CD14-positive monocyte (primary cell): ENCODE measurements around the gene NUP155. TPM values are rescaled to one million over a fixed set of nuclear protein-coding genes. Genes with fewer than 3 reads are reported as not detected.
A peak's percentile ranks its signal among the peaks of the same experiment; 100 is the strongest.

ENCODE experiments used
- DNase-seq, 3 donors: peaks; one replicate each; pipeline ENCODE4 v3.0.0-alpha.2; 2011 to 2022
- H2AFZ ChIP-seq: 2 replicates; pipeline ENCODE4 v1.6.0; 2012; ENCODE audit warnings: mild to moderate bottlenecking, low read depth, low read length, inconsistent platforms; ENCODE audit not compliant: insufficient read depth, poor library complexity, severe bottlenecking
- H3K27ac ChIP-seq, 2 donors: 1 replicate in 1 of 2; 2 replicates in 1 of 2; pipeline ENCODE4 v1.5.1; 2012 to 2013; ENCODE audit warnings: low read length in 2 of 2, control low read depth in 1 of 2, inconsistent platforms in 1 of 2, low read depth in 1 of 2, mild to moderate bottlenecking in 1 of 2
- H3K27me3 ChIP-seq, 2 donors: one replicate each; pipeline versions ENCODE4 v1.6.0 to v1.6.1; 2011 to 2013; ENCODE audit warnings: low read length in 2 of 2; ENCODE audit not compliant: control insufficient read depth in 2 of 2, insufficient read depth in 2 of 2
- H3K36me3 ChIP-seq, 2 donors: replicated peaks in 1 of 2; 1 replicate in 1 of 2; 2 replicates in 1 of 2; pipeline versions ENCODE4 v1.5.1 to v1.6.1; 2012 to 2013; ENCODE audit warnings: low read length in 2 of 2, control low read depth in 1 of 2, inconsistent platforms in 1 of 2, mild to moderate bottlenecking in 1 of 2; ENCODE audit not compliant: insufficient read depth in 2 of 2, control insufficient read depth in 1 of 2
- H3K4me1 ChIP-seq, 2 donors: 1 replicate in 1 of 2; 2 replicates in 1 of 2; pipeline versions ENCODE4 v1.5.1 to v1.6.1; 2012 to 2013; ENCODE audit warnings: low read length in 2 of 2, control low read depth in 1 of 2, inconsistent platforms in 1 of 2, mild to moderate bottlenecking in 1 of 2, moderate library complexity in 1 of 2; ENCODE audit not compliant: insufficient read depth in 2 of 2, control insufficient read depth in 1 of 2
- H3K4me2 ChIP-seq: replicated peaks from 2 replicates; pipeline ENCODE3; 2012; ENCODE audit warnings: low read length, moderate library complexity, mild to moderate bottlenecking; ENCODE audit not compliant: poor library complexity, severe bottlenecking; ENCODE audit errors: extremely low read depth
- H3K4me3 ChIP-seq, 3 experiments: fragments of 200-600 bp in 1 of 3; sonication (generic) in 1 of 3; replicated peaks in 1 of 3; 1 replicate in 2 of 3; 2 replicates in 1 of 3; pipeline ENCODE4 v1.5.1; 2011 to 2013; ENCODE audit warnings: low read length in 3 of 3, mild to moderate bottlenecking in 3 of 3, control low read depth in 2 of 3, low read depth in 2 of 3, inconsistent platforms in 1 of 3, moderate library complexity in 1 of 3
- H3K79me2 ChIP-seq: 2 replicates; pipeline ENCODE4 v1.6.0; 2012; ENCODE audit warnings: mild to moderate bottlenecking, control low read depth, inconsistent platforms, low read length, moderate library complexity; ENCODE audit not compliant: insufficient read depth
- H3K9ac ChIP-seq: 2 replicates; pipeline ENCODE4 v1.6.0; 2017; ENCODE audit warnings: low read length, mild to moderate bottlenecking; ENCODE audit not compliant: insufficient read depth, poor library complexity, severe bottlenecking
- H3K9me3 ChIP-seq, 2 donors: replicated peaks in 1 of 2; 1 replicate in 1 of 2; 2 replicates in 1 of 2; pipeline versions ENCODE4 v1.5.1 to v1.6.1; 2012 to 2013; ENCODE audit warnings: low read length in 2 of 2, control low read depth in 1 of 2; ENCODE audit not compliant: control insufficient read depth in 1 of 2, insufficient read depth in 1 of 2
- H4K20me1 ChIP-seq: 2 replicates; pipeline ENCODE4 v1.6.0; 2012; ENCODE audit warnings: mild to moderate bottlenecking, low read length, control low read depth, moderate library complexity; ENCODE audit not compliant: insufficient read depth
- H3K27ac Mint-ChIP-seq, 7 donors: one replicate each; pipeline ENCODE4 v1.8.0; 2020; ENCODE audit warnings: mild to moderate bottlenecking in 7 of 7, mixed read lengths in 7 of 7, moderate library complexity in 6 of 7, inconsistent platforms in 2 of 7
- H3K27me3 Mint-ChIP-seq, 3 donors: one replicate each; pipeline ENCODE4 v1.8.0; 2021 to 2022; ENCODE audit warnings: low read depth in 3 of 3, mild to moderate bottlenecking in 3 of 3, mixed read lengths in 3 of 3, moderate library complexity in 3 of 3, inconsistent platforms in 1 of 3
- H3K36me3 Mint-ChIP-seq, 2 donors: one replicate each; pipeline ENCODE4 v1.8.0; 2020; ENCODE audit warnings: mixed read lengths in 2 of 2, inconsistent platforms in 1 of 2, mild to moderate bottlenecking in 1 of 2
- H3K4me1 Mint-ChIP-seq: one replicate; pipeline ENCODE4 v1.8.0; 2020; ENCODE audit warnings: mild to moderate bottlenecking, mixed read lengths
- H3K4me3 Mint-ChIP-seq, 2 donors: one replicate each; pipeline ENCODE4 v1.8.0; 2020; ENCODE audit warnings: mild to moderate bottlenecking in 2 of 2, mixed read lengths in 2 of 2, moderate library complexity in 1 of 2
- H3K9me3 Mint-ChIP-seq, 7 donors: one replicate each; pipeline ENCODE4 v1.8.0; 2020 to 2022; ENCODE audit warnings: mixed read lengths in 7 of 7, mild to moderate bottlenecking in 6 of 7, moderate library complexity in 6 of 7, inconsistent platforms in 2 of 7
- WGBS: methylation state at CpG from one replicate; pipeline ENCODE4 v1.1.5; 2013; ENCODE audit warnings: missing lambda C conversion rate; ENCODE audit not compliant: insufficient coverage; 5-methylcytosine and 5-hydroxymethylcytosine counted together
- intact Hi-C, 2 donors: fragments of 100-400 bp; cut with micrococcal nuclease; formaldehyde crosslinking; loops; one replicate each; pipeline versions ENCODE4 v1.15.0 to v1.15.1; 2023
- polyA plus RNA-seq, 3 donors: library from polyadenylated mRNA; depleted of rRNA in 1 of 3; unstranded in 2 of 3; stranded (reverse) in 1 of 3; fragments of 300-500 nt in 2 of 3; fragments of >200 nt in 1 of 3; fragmentation: Illumina TruSeq in 2 of 3; gene quantifications; 1 replicate in 2 of 3; 2 replicates in 1 of 3; pipeline ENCODE4 v1.2.3, GENCODE V29; 2012 to 2021
- TF ChIP-seq, protein P1 (sequence below): fragments of 200-600 bp; IDR thresholded peaks from one replicate; pipeline ENCODE4 v1.8.0; 2022; ENCODE audit warnings: antibody characterized with exemption, mild to moderate bottlenecking

NUP155 gene
- polyA plus RNA-seq, 3 donors, result 5.0 to 8.5 (median 5.8) TPM

DNA sequence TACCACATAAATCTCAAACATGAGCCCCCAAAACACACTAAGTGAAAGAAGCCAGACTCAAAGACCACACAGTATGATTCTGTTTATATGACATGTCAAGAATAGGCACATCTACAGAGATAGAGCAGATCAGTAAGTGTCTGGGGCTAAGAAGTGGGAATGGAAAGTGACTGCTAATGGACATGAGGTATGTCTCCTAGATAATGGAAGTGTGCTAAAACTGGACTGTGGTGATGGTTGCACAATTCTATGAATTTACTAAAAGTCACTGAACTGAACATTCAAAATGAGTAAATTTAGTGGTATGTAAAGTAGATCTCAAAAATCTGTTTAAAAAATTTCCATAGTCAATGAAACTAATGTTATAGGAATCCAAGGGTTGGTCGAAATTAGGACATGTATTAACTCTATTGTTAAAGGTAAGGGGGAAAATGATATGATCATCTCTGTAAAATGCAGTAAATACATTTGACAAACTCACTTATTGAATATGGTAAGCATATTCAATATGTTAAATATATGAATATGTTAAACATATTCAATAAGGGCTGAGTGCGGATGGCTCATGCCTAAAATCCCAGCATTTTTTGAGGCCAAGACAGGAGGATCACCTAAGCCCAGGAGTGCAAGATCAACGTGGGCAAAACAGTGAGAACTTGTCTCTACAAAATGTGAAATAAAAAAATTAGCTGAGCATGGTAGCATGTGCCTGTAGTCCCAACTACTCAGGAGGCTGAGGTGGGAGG lies 51.7 kb downstream of the NUP155 start:
- Mint-ChIP-seq H3K27ac (peak overlapping the region in 2 of 7 donors; percentile 16 to 62), H3K27me3 (peaks cover 0 to 1% (median 0%) of the 10 kb centered on the region in 3 donors), H3K4me3 (no peak overlapping the region), H3K9me3 (no peaks in the 10 kb centered on the region), H3K36me3 (peaks cover 72 to 90% of the 10 kb centered on the region in 2 donors), H3K4me1 (peaks cover 2% of the 10 kb centered on the region)
- Histone ChIP-seq H3K9ac (no peak overlapping the region), H3K9me3 (no peaks in the 10 kb centered on the region), H3K4me3 (no peak overlapping the region), H3K4me2 (no peak overlapping the region), H3K4me1 (no peaks in the 10 kb centered on the region), H2AFZ (no peak overlapping the region), H3K79me2 (no peaks in the 10 kb centered on the region), H3K27ac (no peak overlapping the region), H4K20me1 (no peaks in the 10 kb centered on the region), H3K36me3 (peaks cover 76 to 92% of the 10 kb centered on the region in 2 donors), H3K27me3 (no peaks in the 10 kb centered on the region)
- TF ChIP-seq, protein P1, sequence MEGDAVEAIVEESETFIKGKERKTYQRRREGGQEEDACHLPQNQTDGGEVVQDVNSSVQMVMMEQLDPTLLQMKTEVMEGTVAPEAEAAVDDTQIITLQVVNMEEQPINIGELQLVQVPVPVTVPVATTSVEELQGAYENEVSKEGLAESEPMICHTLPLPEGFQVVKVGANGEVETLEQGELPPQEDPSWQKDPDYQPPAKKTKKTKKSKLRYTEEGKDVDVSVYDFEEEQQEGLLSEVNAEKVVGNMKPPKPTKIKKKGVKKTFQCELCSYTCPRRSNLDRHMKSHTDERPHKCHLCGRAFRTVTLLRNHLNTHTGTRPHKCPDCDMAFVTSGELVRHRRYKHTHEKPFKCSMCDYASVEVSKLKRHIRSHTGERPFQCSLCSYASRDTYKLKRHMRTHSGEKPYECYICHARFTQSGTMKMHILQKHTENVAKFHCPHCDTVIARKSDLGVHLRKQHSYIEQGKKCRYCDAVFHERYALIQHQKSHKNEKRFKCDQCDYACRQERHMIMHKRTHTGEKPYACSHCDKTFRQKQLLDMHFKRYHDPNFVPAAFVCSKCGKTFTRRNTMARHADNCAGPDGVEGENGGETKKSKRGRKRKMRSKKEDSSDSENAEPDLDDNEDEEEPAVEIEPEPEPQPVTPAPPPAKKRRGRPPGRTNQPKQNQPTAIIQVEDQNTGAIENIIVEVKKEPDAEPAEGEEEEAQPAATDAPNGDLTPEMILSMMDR, result no peak
- no peak for DNase-seq
- WGBS, result 89% methylated on average over 1 of the region's 3 CpGs
- intact Hi-C loops, result loop anchor here in 1 of 2 donors (10.0 kb wide), 1 partner anchor 1646 kb away; no protein-coding TSS in a partner anchor

DNA sequence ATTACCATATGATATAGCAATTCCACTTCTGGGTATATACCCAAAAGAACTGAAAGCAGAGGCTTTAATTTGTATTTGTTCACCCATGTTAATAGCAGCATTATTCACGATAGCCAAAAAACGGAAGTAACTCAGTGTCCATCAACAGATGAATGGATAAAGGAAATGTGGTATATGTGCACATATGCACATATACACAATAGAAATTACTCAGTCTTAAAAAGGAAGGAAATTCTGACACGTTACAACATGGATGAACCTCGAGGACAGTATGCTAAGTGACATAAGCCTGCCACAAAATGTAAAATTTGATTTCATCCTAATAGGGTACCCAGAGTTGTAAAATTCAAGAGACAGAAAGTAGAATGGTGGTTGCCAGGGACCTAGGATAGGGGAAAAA lies 54.9 kb downstream of the NUP155 start:
- TF ChIP-seq, protein P1, result no peak
- H3K4me3 ChIP-seq, result no peak overlapping the region
- no peak overlapping the region for H3K9ac ChIP-seq
- H3K4me1 Mint-ChIP-seq, result peaks cover 2% of the 10 kb centered on the region
- no peaks in the 10 kb centered on the region for H4K20me1 ChIP-seq
- H3K9me3 Mint-ChIP-seq, result no peaks in the 10 kb centered on the region
- no peaks in the 10 kb centered on the region for H3K79me2 ChIP-seq
- DNase-seq, result peak in 1 of 3 donors; percentile 8
- H3K4me3 Mint-ChIP-seq, result no peak overlapping the region
- peaks cover 78 to 94% of the 10 kb centered on the region in 2 donors for H3K36me3 Mint-ChIP-seq
- peak overlapping the region in 2 of 7 donors; percentile 59 to 78 for H3K27ac Mint-ChIP-seq
- no peak overlapping the region for H3K4me2 ChIP-seq
- H3K27me3 ChIP-seq, result no peaks in the 10 kb centered on the region
- peaks cover 0 to 1% (median 0%) of the 10 kb centered on the region in 3 donors for H3K27me3 Mint-ChIP-seq
- no peaks in the 10 kb centered on the region for H3K9me3 ChIP-seq
- no peak overlapping the region for H2AFZ ChIP-seq
- H3K36me3 ChIP-seq, result peaks cover 84 to 96% of the 10 kb centered on the region in 2 donors
- WGBS, result no CpG with 5 or more reads among the region's 4 CpGs
- intact Hi-C loops, result loop anchor here in 1 of 2 donors (10.0 kb wide), 1 partner anchor 1649 kb away; no protein-coding TSS in a partner anchor
- H3K4me1 ChIP-seq, result no peaks in the 10 kb centered on the region
- no peak overlapping the region for H3K27ac ChIP-seq
